Astrocyte (in vitro differentiated cells and primary cell): Measurements from ENCODE around the gene CD34. TPM values are rescaled to one million over a fixed set of nuclear protein-coding genes. Genes with fewer than 3 reads are reported as not detected.

Source experiments
- DNase-seq: peaks from one replicate; pipeline ENCODE4 v3.0.0-alpha.2; 2010; ENCODE audit warnings: low read depth
- FAIRE-seq: peaks from 2 replicates; lab custom pipeline; 2011; peaks lifted over from hg19 to GRCh38; lab: Jason Lieb, UNC
- H2AFZ ChIP-seq: 2 replicates; pipeline ENCODE4 v1.6.0; 2012; ENCODE audit warnings: low read depth, low read length, inconsistent platforms
- H3K27ac ChIP-seq: 2 replicates; pipeline ENCODE4 v1.5.1; 2011; ENCODE audit warnings: low read depth, low read length, inconsistent platforms
- H3K27me3 ChIP-seq: 2 replicates; pipeline ENCODE4 v1.6.0; 2011; ENCODE audit warnings: low read length, inconsistent platforms; ENCODE audit not compliant: insufficient read depth
- H3K36me3 ChIP-seq: 2 replicates; pipeline ENCODE4 v1.5.1; 2011; ENCODE audit warnings: low read length, inconsistent platforms; ENCODE audit not compliant: insufficient read depth
- H3K4me1 ChIP-seq: 2 replicates; pipeline ENCODE4 v1.5.1; 2011; ENCODE audit warnings: low read length, inconsistent platforms; ENCODE audit not compliant: insufficient read depth
- H3K4me2 ChIP-seq: 2 replicates; pipeline ENCODE4 v1.6.0; 2012; ENCODE audit warnings: low read length, inconsistent platforms
- H3K4me3 ChIP-seq: 2 replicates; pipeline ENCODE4 v1.5.1; 2011; ENCODE audit warnings: low read depth, mild to moderate bottlenecking, low read length, inconsistent platforms; ENCODE audit not compliant: insufficient read depth
- H3K79me2 ChIP-seq: 2 replicates; pipeline ENCODE4 v1.6.0; 2012; ENCODE audit warnings: mild to moderate bottlenecking, low read length, inconsistent platforms; ENCODE audit not compliant: insufficient read depth
- H3K9ac ChIP-seq: 2 replicates; pipeline ENCODE4 v1.6.0; 2012; ENCODE audit warnings: mild to moderate bottlenecking, low read length, inconsistent platforms
- H3K9me3 ChIP-seq: 2 replicates; pipeline ENCODE4 v1.5.1; 2012; ENCODE audit warnings: low read depth, mild to moderate bottlenecking, low read length, inconsistent platforms; ENCODE audit not compliant: insufficient read depth
- H4K20me1 ChIP-seq: 2 replicates; pipeline ENCODE4 v1.6.0; 2012; ENCODE audit warnings: low read length, inconsistent platforms; ENCODE audit not compliant: insufficient read depth
- H3K27ac Mint-ChIP-seq: one replicate; pipeline ENCODE4 v1.8.0; 2021; ENCODE audit warnings: mild to moderate bottlenecking, mixed read lengths; ENCODE audit not compliant: unreplicated experiment
- H3K27me3 Mint-ChIP-seq: one replicate; pipeline ENCODE4 v1.8.0; 2021; ENCODE audit warnings: low read depth, mixed read lengths; ENCODE audit not compliant: unreplicated experiment
- H3K36me3 Mint-ChIP-seq: one replicate; pipeline ENCODE4 v1.8.0; 2021; ENCODE audit warnings: low read depth, mixed read lengths; ENCODE audit not compliant: unreplicated experiment
- H3K4me1 Mint-ChIP-seq: one replicate; pipeline ENCODE4 v1.8.0; 2021; ENCODE audit warnings: low read depth, mixed read lengths; ENCODE audit not compliant: unreplicated experiment
- H3K4me3 Mint-ChIP-seq: one replicate; pipeline ENCODE4 v1.8.0; 2021; ENCODE audit warnings: mild to moderate bottlenecking, moderate library complexity, mixed read lengths; ENCODE audit not compliant: unreplicated experiment
- H3K9me3 Mint-ChIP-seq: one replicate; pipeline ENCODE4 v1.8.0; 2021; ENCODE audit warnings: mild to moderate bottlenecking, mixed read lengths; ENCODE audit not compliant: unreplicated experiment
- CTCF ChIP-seq: IDR thresholded peaks from 2 replicates; pipeline ENCODE4 v1.5.1; 2011; ENCODE audit warnings: low read depth, mild to moderate bottlenecking, inconsistent platforms, low read length, moderate library complexity; ENCODE audit not compliant: insufficient read depth
- EZH2 ChIP-seq: IDR thresholded peaks from 2 replicates; pipeline ENCODE4 v1.6.1; 2012; ENCODE audit warnings: mild to moderate bottlenecking, low read length, inconsistent platforms; ENCODE audit not compliant: insufficient read depth
- total RNA-seq: library from RNA; stranded (reverse); gene quantifications from 2 replicates; pipeline ENCODE4 v1.2.1, GENCODE V29; 2021

CD34 gene
- total RNA-seq, 1 donor from 2014 or later = 0.45 TPM

GRCh38 chr1:207903053-207903452 lies 7.9 kb downstream of the CD34 start:
- Mint-ChIP-seq H3K27me3 (peaks cover 7% of the 10 kb centered on the region), H3K9me3 (peaks cover 3% of the 10 kb centered on the region), H3K27ac (no peak overlapping the region), H3K36me3 (no peaks in the 10 kb centered on the region), H3K4me1 (peaks cover 6% of the 10 kb centered on the region), H3K4me3 (no peak overlapping the region)
- no peak overlapping the region for H3K9ac ChIP-seq
- no peaks in the 10 kb centered on the region for H3K27me3 ChIP-seq
- TF ChIP-seq EZH2 = no peak
- H3K79me2 ChIP-seq = no peaks in the 10 kb centered on the region
- H2AFZ ChIP-seq = no peak overlapping the region
- DNase-seq (no peak), FAIRE-seq (no peak)
- H3K4me3 ChIP-seq = no peak overlapping the region
- no peaks in the 10 kb centered on the region for H3K4me1 ChIP-seq
- no peaks in the 10 kb centered on the region for H3K36me3 ChIP-seq
- no peaks in the 10 kb centered on the region for H3K9me3 ChIP-seq
- H4K20me1 ChIP-seq = no peaks in the 10 kb centered on the region
- H3K4me2 ChIP-seq = no peak overlapping the region
- no peak overlapping the region for H3K27ac ChIP-seq

DNA sequence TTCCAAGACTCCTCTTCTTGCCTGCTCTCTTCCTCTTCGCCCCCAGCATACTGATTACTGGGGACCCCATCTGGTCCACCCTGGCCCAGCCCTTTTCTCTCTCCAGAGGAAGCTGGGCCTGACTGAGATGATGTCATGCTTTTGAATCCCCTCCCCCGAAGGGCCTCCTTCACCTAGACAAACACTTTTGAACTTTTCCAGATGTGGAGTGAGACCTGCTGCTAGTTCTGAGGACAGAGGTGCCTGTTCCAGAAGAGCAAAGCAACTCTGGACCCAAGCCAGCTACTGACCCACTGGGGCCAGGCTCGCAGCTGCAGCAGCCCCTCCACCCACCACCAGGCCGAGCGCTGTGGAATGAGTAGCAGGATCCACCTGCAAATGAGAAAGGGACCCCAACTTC lies 8.4 kb downstream of the CD34 start:
- Histone ChIP-seq H3K36me3 (no peaks in the 10 kb centered on the region), H3K27me3 (no peaks in the 10 kb centered on the region), H2AFZ (no peak overlapping the region), H4K20me1 (no peaks in the 10 kb centered on the region), H3K9me3 (no peaks in the 10 kb centered on the region), H3K79me2 (no peaks in the 10 kb centered on the region), H3K4me2 (no peak overlapping the region), H3K4me1 (no peaks in the 10 kb centered on the region), H3K4me3 (no peak overlapping the region), H3K9ac (no peak overlapping the region), H3K27ac (no peak overlapping the region)
- Mint-ChIP-seq H3K9me3 (peaks cover 3% of the 10 kb centered on the region), H3K4me3 (no peak overlapping the region), H3K27me3 (peaks cover 2% of the 10 kb centered on the region), H3K27ac (no peak overlapping the region), H3K4me1 (peaks cover 6% of the 10 kb centered on the region), H3K36me3 (no peaks in the 10 kb centered on the region)
- DNase-seq (no peak), FAIRE-seq (no peak)
- TF ChIP-seq EZH2 (no peak), CTCF (no peak)

- TF ChIP-seq EZH2 = no peak
- TF ChIP-seq CTCF = no peak
- DNase-seq (no peak), FAIRE-seq (no peak)
- H4K20me1 ChIP-seq = no peaks in the 10 kb centered on the region
- peaks cover 6% of the 10 kb centered on the region for H3K4me1 Mint-ChIP-seq
- no peaks in the 10 kb centered on the region for H3K36me3 ChIP-seq
- no peaks in the 10 kb centered on the region for H3K27me3 ChIP-seq
- H3K4me3 ChIP-seq = no peak overlapping the region
- H3K4me2 ChIP-seq = no peak overlapping the region
- H3K4me3 Mint-ChIP-seq = no peak overlapping the region
- H3K9ac ChIP-seq = no peak overlapping the region
- no peaks in the 10 kb centered on the region for H3K27me3 Mint-ChIP-seq
- H3K27ac ChIP-seq = no peak overlapping the region
- no peak overlapping the region for H3K27ac Mint-ChIP-seq
- no peaks in the 10 kb centered on the region for H3K4me1 ChIP-seq
- no peak overlapping the region for H2AFZ ChIP-seq
- H3K9me3 ChIP-seq = no peaks in the 10 kb centered on the region
- H3K79me2 ChIP-seq = no peaks in the 10 kb centered on the region
- H3K36me3 Mint-ChIP-seq = no peaks in the 10 kb centered on the region
- peaks cover 3% of the 10 kb centered on the region for H3K9me3 Mint-ChIP-seq
Observed at GRCh38 chr1:207901041-207901653, 9.8 kb downstream of the CD34 start.
